ENCODE data around the gene FCHSD2.

FCHSD2 gene

GRCh38 chr11:72850832-72851231 lies 291.3 kb downstream of the FCHSD2 start:
- DNase-seq (ENCODE audit: insufficient read length, low spot score) (no peak), FAIRE-seq (no peak)
- no peak for TF ChIP-seq CTCF (IDR thresholded peaks at IDR 0.05; ENCODE audit: insufficient read depth, missing control alignments)

DNA sequence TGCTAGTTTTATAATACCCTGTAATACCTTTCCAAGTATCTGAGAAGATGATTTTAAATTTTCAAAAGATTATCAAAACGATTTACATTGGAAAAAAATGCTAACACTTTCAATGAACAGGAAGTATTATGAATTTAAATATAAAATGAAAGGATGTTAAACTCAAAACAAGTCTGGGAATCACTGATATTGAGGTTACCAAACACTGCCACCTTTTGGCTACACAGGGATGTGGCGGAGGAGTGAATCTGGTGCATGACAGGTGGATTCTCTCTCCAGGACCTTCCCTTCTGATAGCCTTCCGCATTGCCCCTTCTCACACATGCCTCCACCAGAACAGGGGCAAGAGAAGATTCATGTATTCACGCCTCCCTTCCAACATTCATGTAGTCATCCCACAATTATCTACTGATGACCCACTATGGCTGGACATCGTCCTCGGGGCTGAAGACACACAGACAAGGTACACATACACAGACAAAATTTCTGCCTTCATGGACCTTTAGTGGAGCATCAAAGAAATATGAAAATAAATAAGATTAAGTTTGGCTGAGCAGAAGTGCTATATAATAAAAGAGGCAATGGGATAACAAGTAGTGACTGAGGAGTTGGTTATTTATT lies 293.2 kb downstream of the FCHSD2 start:
- FAIRE-seq: no peak
- no peak for DNase-seq (ENCODE audit: insufficient read length, low spot score)
- TF ChIP-seq CTCF (IDR thresholded peaks at IDR 0.05; ENCODE audit: insufficient read depth, missing control alignments): peak; percentile 73

GRCh38 chr11:72844356-72844755 lies 297.8 kb downstream of the FCHSD2 start:
- DNase-seq (ENCODE audit: insufficient read length, low spot score): no peak
- no peak for TF ChIP-seq CTCF (IDR thresholded peaks at IDR 0.05; ENCODE audit: insufficient read depth, missing control alignments)
- FAIRE-seq: no peak

DNA sequence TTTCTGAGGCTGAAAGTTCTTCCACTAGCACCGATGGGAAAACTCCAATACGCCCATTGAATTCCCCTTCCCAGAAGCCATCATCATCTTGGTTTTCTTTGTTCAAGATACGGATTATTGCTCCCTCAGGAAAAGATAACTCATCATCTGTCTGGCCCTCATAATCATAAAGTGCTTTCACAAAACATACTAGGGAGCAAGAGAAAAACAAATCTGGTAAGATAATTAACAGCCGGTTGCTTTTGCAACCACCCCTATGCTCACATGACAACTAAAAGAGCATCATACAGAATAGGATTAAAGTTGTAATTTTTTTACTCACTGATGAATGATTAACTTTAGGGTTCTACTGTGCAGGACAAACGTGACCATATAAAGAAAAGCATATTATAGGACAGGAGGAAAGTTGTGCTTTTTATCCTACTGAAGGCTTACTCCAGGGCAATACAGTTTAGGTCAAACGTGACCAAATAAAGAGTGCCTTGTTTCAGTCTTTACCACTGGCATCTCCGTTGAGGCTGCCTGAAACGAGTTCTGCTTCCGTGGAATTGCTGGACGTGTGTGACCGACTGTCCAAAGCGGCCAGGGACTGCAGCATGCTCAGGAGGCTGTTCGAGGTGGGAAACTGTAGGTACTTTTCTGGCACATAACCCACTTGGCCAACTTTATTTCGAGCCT lies 299.3 kb downstream of the FCHSD2 start:
- no peak for TF ChIP-seq CTCF (IDR thresholded peaks at IDR 0.05; ENCODE audit: insufficient read depth, missing control alignments)
- DNase-seq (ENCODE audit: insufficient read length, low spot score): no peak
- no peak for FAIRE-seq

GRCh38 chr11:72842126-72842525 lies 300.0 kb downstream of the FCHSD2 start:
- no peak for DNase-seq (ENCODE audit: insufficient read length, low spot score)
- TF ChIP-seq CTCF (IDR thresholded peaks at IDR 0.05; ENCODE audit: insufficient read depth, missing control alignments): no peak
- no peak for FAIRE-seq

DNA sequence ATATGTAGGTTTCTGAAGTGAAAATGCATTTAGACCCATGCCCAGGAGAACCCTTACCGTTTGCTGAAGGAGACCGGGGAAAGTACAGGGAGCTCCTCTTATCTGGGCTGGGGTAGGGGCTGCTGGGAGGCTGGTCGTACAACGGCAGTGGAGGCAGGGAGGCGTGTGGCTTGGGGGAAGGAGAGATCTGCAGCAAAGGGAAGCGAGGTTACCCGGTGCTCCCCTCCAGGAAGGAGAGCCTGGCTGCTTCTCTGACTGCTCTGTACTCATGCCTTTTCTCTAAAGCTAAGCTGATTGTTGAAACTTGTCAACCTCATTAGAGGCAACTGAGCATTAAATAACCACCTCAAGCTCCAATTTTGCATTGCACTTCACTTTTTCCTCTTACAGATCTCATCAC lies 300.7 kb downstream of the FCHSD2 start:
- FAIRE-seq (no peak), DNase-seq (ENCODE audit: insufficient read length, low spot score) (no peak)
- TF ChIP-seq CTCF (IDR thresholded peaks at IDR 0.05; ENCODE audit: insufficient read depth, missing control alignments): no peak

DNA sequence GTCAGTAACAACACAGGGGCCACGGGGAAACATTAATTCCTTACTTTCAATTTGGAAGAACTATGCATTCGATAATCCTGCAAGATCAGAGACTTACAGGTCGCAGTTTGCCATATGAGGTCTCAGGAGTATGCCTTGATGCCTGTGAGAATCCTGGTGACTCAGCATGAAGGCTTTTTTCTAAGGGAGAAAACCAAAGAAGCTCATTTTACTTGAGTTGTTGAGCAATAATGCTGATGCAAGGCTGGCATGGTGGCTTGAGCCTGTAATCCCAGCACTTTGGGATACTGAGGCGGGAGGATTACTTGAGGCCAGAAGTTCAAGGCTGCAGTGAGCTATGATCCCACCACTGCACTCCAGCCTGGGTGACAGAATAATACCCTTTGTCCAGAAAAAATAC lies 301.3 kb downstream of the FCHSD2 start:
- FAIRE-seq: no peak
- no peak for TF ChIP-seq CTCF (IDR thresholded peaks at IDR 0.05; ENCODE audit: insufficient read depth, missing control alignments)
- no peak for DNase-seq (ENCODE audit: insufficient read length, low spot score)
